Activated T-cell treated with anti-CD3 and anti-CD28 coated beads for 48 hours (primary cell): ENCODE measurements around the gene ZC3HAV1.

Source experiments
- DNase-seq: peaks from one replicate; pipeline ENCODE4 v3.0.0-alpha.2; 2020; ENCODE audit warnings: low read depth

Gene ZC3HAV1

DNA sequence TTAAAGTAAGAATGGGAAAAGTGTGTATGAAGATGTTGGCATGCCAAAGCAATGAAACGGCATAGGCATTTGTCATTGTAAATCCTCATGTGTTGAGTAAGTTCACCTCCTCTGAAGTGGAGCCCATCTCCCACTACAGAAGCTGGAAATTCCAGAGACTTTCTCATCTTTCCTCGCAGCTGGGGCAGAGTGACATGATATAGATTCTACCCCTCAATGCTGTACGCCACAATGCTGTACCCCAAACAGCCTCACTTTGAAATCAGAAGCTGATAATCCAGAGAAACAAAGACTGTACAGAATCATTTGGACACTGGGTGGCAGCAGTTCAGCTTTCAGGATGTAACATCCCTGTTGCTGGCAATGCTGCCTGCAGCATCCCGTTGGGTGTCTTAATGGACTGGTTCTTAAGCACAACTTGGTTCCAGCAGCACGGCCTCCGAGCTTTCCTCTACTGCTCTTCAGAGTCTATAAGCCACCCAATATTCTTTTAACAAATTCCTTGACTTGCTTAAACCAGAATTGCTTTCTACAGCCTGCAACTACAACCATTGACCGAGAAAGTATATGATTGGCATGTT, 92.5 kb downstream of the ZC3HAV1 start:
- DNase-seq: peak; percentile 40

DNA sequence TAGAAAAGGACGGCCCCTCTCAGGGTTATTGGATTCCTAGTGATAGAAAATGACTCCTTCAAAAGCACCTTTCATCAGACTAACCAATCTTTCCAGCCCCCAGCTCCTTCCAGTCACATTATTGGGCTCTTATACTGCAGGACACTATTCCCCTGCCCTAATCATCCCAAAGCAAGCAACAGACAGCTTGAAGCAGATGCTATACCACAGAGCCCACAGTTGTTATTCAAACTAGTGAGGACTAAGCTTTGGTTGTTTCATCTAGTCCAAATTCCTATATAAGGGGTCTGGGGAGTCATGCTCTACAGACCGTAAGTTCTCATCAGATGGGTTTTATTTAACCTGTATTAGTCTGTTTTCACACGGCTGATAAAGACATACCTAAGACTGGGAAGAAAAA, 98.1 kb downstream of the ZC3HAV1 start:
- no peak for DNase-seq

GRCh38 chr7:139004321-139005090, 105.0 kb downstream of the ZC3HAV1 start:
- DNase-seq: no peak

GRCh38 chr7:138999414-138999813, 110.1 kb downstream of the ZC3HAV1 start:
- no peak for DNase-seq
